IPS-20b (cell line): ENCODE results near the gene PTPRN2.

Source experiments
- H3K27ac ChIP-seq: one replicate; pipeline ENCODE4 v1.5.1; 2013; ENCODE audit warnings: low read length
- H3K27me3 ChIP-seq: 2 replicates; pipeline ENCODE4 v1.6.1; 2013; ENCODE audit warnings: mild to moderate bottlenecking, low read length, inconsistent platforms; ENCODE audit not compliant: insufficient read depth
- H3K36me3 ChIP-seq: 2 replicates; pipeline ENCODE4 v1.6.1; 2013; ENCODE audit warnings: low read depth, mild to moderate bottlenecking, inconsistent platforms, low read length, moderate library complexity; ENCODE audit not compliant: insufficient read depth
- H3K4me1 ChIP-seq: 2 replicates; pipeline ENCODE4 v1.6.1; 2013; ENCODE audit warnings: mild to moderate bottlenecking, control low read depth, inconsistent platforms, low read length, moderate library complexity; ENCODE audit not compliant: insufficient read depth
- H3K4me3 ChIP-seq: 2 replicates; pipeline ENCODE4 v1.5.1; 2013; ENCODE audit warnings: mild to moderate bottlenecking, low read length, inconsistent platforms
- H3K9ac ChIP-seq: 2 replicates; pipeline ENCODE4 v1.6.1; 2013; ENCODE audit warnings: low read depth, mild to moderate bottlenecking, inconsistent platforms, low read length, moderate library complexity
- H3K9me3 ChIP-seq: 2 replicates; pipeline ENCODE4 v1.6.1; 2013; ENCODE audit warnings: mild to moderate bottlenecking, low read depth, low read length, inconsistent platforms; ENCODE audit not compliant: insufficient read depth

PTPRN2 gene

GRCh38 chr7:158449266-158449665 lies 138.4 kb downstream of the PTPRN2 start:
- Histone ChIP-seq H3K27ac (no peak overlapping the region), H3K4me3 (no peak overlapping the region), H3K36me3 (no peaks in the 10 kb centered on the region), H3K4me1 (peaks cover 3% of the 10 kb centered on the region; the same call in 1 of the 2 replicates), H3K9me3 (no peaks in the 10 kb centered on the region; the same call in 1 of the 2 replicates), H3K9ac (no peak overlapping the region), H3K27me3 (no peaks in the 10 kb centered on the region)

- no peaks in the 10 kb centered on the region; the same call in 1 of the 2 replicates for H3K9me3 ChIP-seq
- H3K36me3 ChIP-seq = no peaks in the 10 kb centered on the region
- H3K4me3 ChIP-seq = no peak overlapping the region
- peaks cover 3% of the 10 kb centered on the region; the same call in 1 of the 2 replicates for H3K4me1 ChIP-seq
- H3K9ac ChIP-seq = no peak overlapping the region
- H3K27me3 ChIP-seq = no peaks in the 10 kb centered on the region
- H3K27ac ChIP-seq = no peak overlapping the region
Measured at GRCh38 chr7:158448430-158449100, 139.1 kb downstream of the PTPRN2 start.

- H3K27me3 ChIP-seq = no peaks in the 10 kb centered on the region
- no peaks in the 10 kb centered on the region; the same call in 1 of the 2 replicates for H3K9me3 ChIP-seq
- H3K4me1 ChIP-seq = peaks cover 3% of the 10 kb centered on the region; the same call in 1 of the 2 replicates
- H3K27ac ChIP-seq = no peak overlapping the region
- H3K4me3 ChIP-seq = no peak overlapping the region
- no peak overlapping the region for H3K9ac ChIP-seq
- no peaks in the 10 kb centered on the region for H3K36me3 ChIP-seq
Measured at GRCh38 chr7:158447506-158448171, 140.0 kb downstream of the PTPRN2 start.

- Histone ChIP-seq H3K27me3 (no peaks in the 10 kb centered on the region), H3K36me3 (no peaks in the 10 kb centered on the region), H3K9me3 (no peaks in the 10 kb centered on the region; the same call in 1 of the 2 replicates), H3K4me1 (peaks cover 3% of the 10 kb centered on the region; the same call in 1 of the 2 replicates), H3K9ac (no peak overlapping the region), H3K4me3 (no peak overlapping the region), H3K27ac (no peak overlapping the region)
Measured at GRCh38 chr7:158447151-158447505, 140.5 kb downstream of the PTPRN2 start.

- H3K4me3 ChIP-seq = no peak overlapping the region
- no peak overlapping the region for H3K9ac ChIP-seq
- H3K27ac ChIP-seq = no peak overlapping the region
- no peaks in the 10 kb centered on the region for H3K27me3 ChIP-seq
- no peaks in the 10 kb centered on the region; the same call in 1 of the 2 replicates for H3K9me3 ChIP-seq
- H3K36me3 ChIP-seq = no peaks in the 10 kb centered on the region
- H3K4me1 ChIP-seq = peaks cover 3% of the 10 kb centered on the region; the same call in 1 of the 2 replicates
Measured at GRCh38 chr7:158446706-158447105, 140.9 kb downstream of the PTPRN2 start.

- Histone ChIP-seq H3K4me3 (no peak overlapping the region), H3K27ac (no peak overlapping the region), H3K9me3 (no peaks in the 10 kb centered on the region; the same call in 1 of the 2 replicates), H3K4me1 (peaks cover 3% of the 10 kb centered on the region; the same call in 1 of the 2 replicates), H3K36me3 (no peaks in the 10 kb centered on the region), H3K27me3 (no peaks in the 10 kb centered on the region), H3K9ac (no peak overlapping the region)
Measured at GRCh38 chr7:158446281-158446680, 141.3 kb downstream of the PTPRN2 start.

GRCh38 chr7:158445421-158446175 lies 142.0 kb downstream of the PTPRN2 start:
- Histone ChIP-seq H3K9ac (no peak overlapping the region), H3K4me1 (peaks cover 1% of the 10 kb centered on the region; the same call in 1 of the 2 replicates), H3K27me3 (no peaks in the 10 kb centered on the region), H3K4me3 (no peak overlapping the region), H3K9me3 (no peaks in the 10 kb centered on the region; the same call in none of the 2 replicates), H3K36me3 (no peaks in the 10 kb centered on the region), H3K27ac (no peak overlapping the region)

- peaks cover 5% of the 10 kb centered on the region for H3K9me3 ChIP-seq
- H3K4me3 ChIP-seq = no peak overlapping the region
- no peaks in the 10 kb centered on the region for H3K27me3 ChIP-seq
- H3K4me1 ChIP-seq = no peaks in the 10 kb centered on the region
- H3K9ac ChIP-seq = no peak overlapping the region
- H3K36me3 ChIP-seq = no peaks in the 10 kb centered on the region
- H3K27ac ChIP-seq = no peak overlapping the region
Measured at GRCh38 chr7:158444501-158445420, 142.9 kb downstream of the PTPRN2 start.

- Histone ChIP-seq H3K9me3 (peaks cover 5% of the 10 kb centered on the region), H3K9ac (no peak overlapping the region), H3K27ac (no peak overlapping the region), H3K36me3 (no peaks in the 10 kb centered on the region), H3K4me1 (no peaks in the 10 kb centered on the region; the same call in 1 of the 2 replicates), H3K4me3 (no peak overlapping the region), H3K27me3 (no peaks in the 10 kb centered on the region)
Measured at GRCh38 chr7:158443688-158444483, 143.7 kb downstream of the PTPRN2 start.

GRCh38 chr7:158443014-158443687 lies 144.5 kb downstream of the PTPRN2 start:
- peaks cover 5% of the 10 kb centered on the region for H3K9me3 ChIP-seq

More at GRCh38 chr7:158443014-158443687, 144.5 kb downstream of the PTPRN2 start:
- no peaks in the 10 kb centered on the region for H3K27me3 ChIP-seq
- H3K36me3 ChIP-seq = no peaks in the 10 kb centered on the region
- no peaks in the 10 kb centered on the region; the same call in 1 of the 2 replicates for H3K4me1 ChIP-seq
- H3K4me3 ChIP-seq = no peak overlapping the region
- H3K9ac ChIP-seq = no peak overlapping the region
- H3K27ac ChIP-seq = no peak overlapping the region
